Skeletal muscle satellite cell (primary cell): ENCODE results near the gene TTLL5.
"Not testable (repeated sequence)": the region's sequence is repeated elsewhere in the genome, so short reads cannot be mapped to it uniquely, and the experiment has no call there.

ENCODE experiments used
- H3K27me3 ChIP-seq: 2 replicates; pipeline ENCODE4 v1.7.0; 2013; ENCODE audit warnings: low read length; ENCODE audit not compliant: control insufficient read depth, insufficient read depth
- H3K36me3 ChIP-seq: 2 replicates; pipeline ENCODE4 v1.7.0; 2013; ENCODE audit warnings: mild to moderate bottlenecking, control low read depth, low read length; ENCODE audit not compliant: insufficient read depth
- H3K4me1 ChIP-seq: 2 replicates; pipeline ENCODE4 v1.7.0; 2013; ENCODE audit warnings: low read length; ENCODE audit not compliant: control insufficient read depth, insufficient read depth
- H3K4me2 ChIP-seq: 2 replicates; pipeline ENCODE4 v1.7.0; 2013; ENCODE audit warnings: mild to moderate bottlenecking, low read length
- H3K4me3 ChIP-seq: 2 replicates; pipeline ENCODE4 v1.7.0; 2013; ENCODE audit warnings: low read length
- H3K9ac ChIP-seq: 2 replicates; pipeline ENCODE4 v1.7.0; 2013; ENCODE audit warnings: mild to moderate bottlenecking, low read depth, low read length, moderate library complexity
- H3K9me3 ChIP-seq: replicated peaks from 2 replicates; pipeline ENCODE4 v1.7.0; 2013; ENCODE audit warnings: mild to moderate bottlenecking, control low read depth, low read length

The TTLL5 gene

DNA sequence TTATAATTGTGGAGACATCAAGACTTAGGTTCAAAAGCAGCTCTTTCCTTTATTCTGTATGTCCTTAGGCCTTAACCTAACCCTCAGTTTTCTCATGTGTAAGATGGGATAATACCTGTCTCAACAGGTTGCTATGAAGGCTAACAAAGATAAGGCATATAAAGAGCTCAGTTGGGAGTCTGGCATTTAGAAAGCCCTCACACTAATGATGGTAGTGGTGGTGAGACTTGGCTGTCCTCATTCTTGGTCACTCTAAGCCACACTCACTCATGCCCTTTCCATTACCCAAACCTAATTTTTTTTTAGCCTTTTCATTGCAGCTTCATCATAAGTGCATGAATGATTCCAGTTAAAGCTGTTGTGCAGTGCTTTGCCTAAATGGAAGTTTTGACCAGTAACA is 183.4 kb downstream of the TTLL5 start:
- Histone ChIP-seq H3K36me3 (no peaks in the 10 kb centered on the region), H3K4me2 (no peak overlapping the region), H3K27me3 (no peaks in the 10 kb centered on the region), H3K4me1 (no peaks in the 10 kb centered on the region), H3K9ac (no peak overlapping the region), H3K4me3 (no peak overlapping the region), H3K9me3 (no peaks in the 10 kb centered on the region)

- Histone ChIP-seq H3K9me3 (no peaks in the 10 kb centered on the region), H3K4me1 (no peaks in the 10 kb centered on the region), H3K4me2 (no peak overlapping the region), H3K9ac (no peak overlapping the region), H3K36me3 (no peaks in the 10 kb centered on the region), H3K27me3 (no peaks in the 10 kb centered on the region), H3K4me3 (no peak overlapping the region)
Observed at GRCh38 chr14:75845136-75845804, 184.2 kb downstream of the TTLL5 start.

DNA sequence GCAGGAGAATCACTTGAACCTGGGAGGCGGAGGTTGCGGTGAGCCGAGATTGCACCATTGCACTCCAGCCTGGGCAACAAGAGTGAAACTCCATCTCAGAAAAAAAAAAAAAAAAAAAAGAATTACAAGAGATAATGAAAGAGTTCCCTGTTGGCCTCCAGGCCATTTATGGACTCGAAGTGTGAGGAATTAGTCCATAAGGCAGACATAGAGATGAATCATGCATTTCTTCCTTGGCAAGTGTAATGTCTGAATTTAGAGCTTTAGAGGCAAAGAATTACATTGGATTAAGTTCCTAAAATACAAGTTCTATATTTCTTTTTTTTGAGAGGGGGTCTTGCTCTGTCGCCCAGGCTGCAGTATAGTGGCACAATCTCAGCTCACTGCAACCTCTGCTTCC is 185.6 kb downstream of the TTLL5 start:
- not testable (repeated sequence) for H3K36me3 ChIP-seq, H3K27me3 ChIP-seq, H3K4me3 ChIP-seq, H3K9ac ChIP-seq, H3K9me3 ChIP-seq, H3K4me2 ChIP-seq, H3K4me1 ChIP-seq

DNA sequence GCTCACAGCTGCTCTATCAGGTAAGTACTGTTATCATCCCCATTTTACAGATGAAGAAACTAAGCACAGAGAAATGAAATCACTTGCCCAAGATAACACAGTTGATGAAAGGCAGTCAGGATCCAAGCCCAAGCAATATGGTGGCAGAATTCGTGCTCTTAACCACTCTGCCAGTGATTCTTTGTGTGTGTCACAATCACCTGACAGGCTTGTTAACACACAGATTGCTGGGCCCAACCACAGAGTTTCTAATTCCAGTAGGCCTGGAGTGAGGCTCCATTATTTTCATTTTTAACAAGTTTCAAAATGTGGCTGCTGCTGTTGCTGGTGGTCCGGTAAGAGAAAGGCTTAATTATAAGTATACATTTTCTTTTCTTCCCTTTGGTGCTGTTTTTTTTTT is 186.5 kb downstream of the TTLL5 start:
- H3K4me3 ChIP-seq = no peak overlapping the region
- H3K36me3 ChIP-seq = no peaks in the 10 kb centered on the region
- no peak overlapping the region for H3K4me2 ChIP-seq
- no peaks in the 10 kb centered on the region for H3K27me3 ChIP-seq
- no peak overlapping the region for H3K9ac ChIP-seq
- H3K4me1 ChIP-seq = no peaks in the 10 kb centered on the region
- H3K9me3 ChIP-seq = no peaks in the 10 kb centered on the region

GRCh38 chr14:75848167-75848913 is 187.3 kb downstream of the TTLL5 start:
- Histone ChIP-seq H3K9me3 (no peaks in the 10 kb centered on the region), H3K27me3 (no peaks in the 10 kb centered on the region), H3K9ac (no peak overlapping the region), H3K4me1 (no peaks in the 10 kb centered on the region), H3K4me2 (no peak overlapping the region), H3K36me3 (no peaks in the 10 kb centered on the region), H3K4me3 (no peak overlapping the region)

DNA sequence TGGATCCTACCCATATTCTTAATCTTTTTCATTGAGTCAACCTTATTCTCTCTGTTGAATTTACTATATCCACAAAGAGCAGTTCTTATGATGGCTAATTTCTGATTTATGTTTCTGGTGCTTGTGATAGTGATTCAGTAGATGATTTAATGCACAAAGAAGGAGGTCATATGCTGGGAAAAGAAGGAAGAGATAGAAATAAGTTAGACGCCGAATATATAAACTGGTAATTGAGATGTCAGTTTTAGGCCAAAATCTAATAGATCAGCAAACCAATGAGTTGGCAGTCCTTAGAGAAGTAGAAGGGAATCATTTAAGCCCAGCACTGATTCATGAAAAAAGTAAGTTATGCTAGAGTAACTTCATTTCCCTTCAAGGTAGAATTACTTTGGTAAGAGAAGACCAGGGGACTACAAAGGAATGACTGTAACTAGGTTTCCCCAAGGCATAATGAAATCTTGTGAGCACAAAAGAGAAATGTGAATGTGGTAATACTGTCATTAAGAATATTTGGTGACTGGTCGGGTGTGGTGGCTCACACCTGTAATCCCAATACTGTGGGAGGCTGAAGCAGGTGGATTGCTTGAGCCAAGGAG is 188.4 kb downstream of the TTLL5 start:
- no peaks in the 10 kb centered on the region for H3K9me3 ChIP-seq
- no peak overlapping the region for H3K9ac ChIP-seq
- H3K4me3 ChIP-seq = no peak overlapping the region
- no peaks in the 10 kb centered on the region for H3K4me1 ChIP-seq
- no peaks in the 10 kb centered on the region for H3K36me3 ChIP-seq
- no peak overlapping the region for H3K4me2 ChIP-seq
- H3K27me3 ChIP-seq = no peaks in the 10 kb centered on the region

- no peaks in the 10 kb centered on the region for H3K36me3 ChIP-seq
- H3K4me2 ChIP-seq = no peak overlapping the region
- H3K9ac ChIP-seq = no peak overlapping the region
- H3K27me3 ChIP-seq = no peaks in the 10 kb centered on the region
- H3K4me1 ChIP-seq = no peaks in the 10 kb centered on the region
- H3K9me3 ChIP-seq = no peaks in the 10 kb centered on the region
- no peak overlapping the region for H3K4me3 ChIP-seq
Observed at GRCh38 chr14:75851574-75851866, 190.5 kb downstream of the TTLL5 start.

- no peaks in the 10 kb centered on the region for H3K4me1 ChIP-seq
- H3K9me3 ChIP-seq = no peaks in the 10 kb centered on the region
- H3K4me2 ChIP-seq = no peak overlapping the region
Observed at GRCh38 chr14:75854111-75854799, 193.2 kb downstream of the TTLL5 start.

DNA sequence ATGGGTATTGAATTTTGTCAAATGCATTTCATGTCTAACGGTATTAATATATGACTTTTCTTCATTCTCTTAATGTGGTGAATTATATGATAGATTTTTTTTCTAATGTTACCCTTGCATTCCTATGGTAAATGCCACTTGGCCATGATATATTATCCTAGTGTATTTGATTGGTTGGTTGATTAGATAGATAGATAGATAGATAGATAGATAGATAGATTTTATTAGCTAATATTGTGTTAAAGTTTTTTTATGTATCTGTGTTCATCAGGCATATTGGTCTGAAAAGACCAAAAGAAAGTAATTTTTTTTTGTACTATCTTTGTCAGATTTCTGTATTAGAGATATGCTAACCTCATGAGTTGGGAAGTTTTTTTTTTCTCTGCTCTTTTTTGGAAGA is 196.2 kb downstream of the TTLL5 start:
- Histone ChIP-seq H3K27me3 (no peaks in the 10 kb centered on the region), H3K9ac (no peak overlapping the region), H3K4me2 (no peak overlapping the region), H3K4me1 (peaks cover 15% of the 10 kb centered on the region), H3K4me3 (no peak overlapping the region), H3K9me3 (no peaks in the 10 kb centered on the region), H3K36me3 (no peaks in the 10 kb centered on the region)

More at GRCh38 chr14:75854111-75854799, 193.2 kb downstream of the TTLL5 start:
- Histone ChIP-seq H3K36me3 (no peaks in the 10 kb centered on the region), H3K27me3 (no peaks in the 10 kb centered on the region), H3K9ac (no peak overlapping the region), H3K4me3 (no peak overlapping the region)

DNA sequence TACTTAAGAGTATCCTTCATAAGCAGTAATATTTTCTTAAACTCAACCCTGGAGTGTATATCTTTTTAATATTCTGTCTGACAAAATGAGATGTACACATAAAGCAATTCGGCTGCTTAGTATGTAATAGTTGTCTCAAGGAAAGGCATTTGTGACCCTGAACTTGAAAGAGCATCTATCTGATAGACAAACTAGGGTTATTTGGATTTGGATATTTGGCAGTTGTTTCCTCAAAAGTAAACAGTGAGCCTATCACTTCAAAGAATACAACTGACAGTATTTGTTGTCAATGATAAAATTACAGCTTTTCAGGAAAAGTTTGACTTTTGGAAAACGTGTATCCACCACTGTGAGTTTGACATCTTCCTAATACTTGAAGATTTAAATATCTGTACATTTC is 197.3 kb downstream of the TTLL5 start:
- Histone ChIP-seq H3K4me3 (no peak overlapping the region), H3K9ac (no peak overlapping the region), H3K4me1 (peaks cover 15% of the 10 kb centered on the region), H3K36me3 (no peaks in the 10 kb centered on the region), H3K9me3 (no peaks in the 10 kb centered on the region), H3K27me3 (no peaks in the 10 kb centered on the region), H3K4me2 (no peak overlapping the region)

- no peaks in the 10 kb centered on the region for H3K27me3 ChIP-seq
- no peak overlapping the region for H3K9ac ChIP-seq
- H3K4me2 ChIP-seq = no peak overlapping the region
- H3K4me3 ChIP-seq = no peak overlapping the region
- H3K36me3 ChIP-seq = no peaks in the 10 kb centered on the region
- H3K9me3 ChIP-seq = no peaks in the 10 kb centered on the region
- peaks cover 25% of the 10 kb centered on the region for H3K4me1 ChIP-seq
Observed at GRCh38 chr14:75859746-75860145, 198.7 kb downstream of the TTLL5 start.
